HT1080 (cell line): ENCODE data around the gene TRIM71. TPM values are rescaled to one million over a fixed set of nuclear protein-coding genes. Genes with fewer than 3 reads are reported as not detected.
"Not testable (repeated sequence)": the region's sequence is repeated elsewhere in the genome, so short reads cannot be mapped to it uniquely, and the experiment has no call there.

Experiments used
- DNase-seq: peaks from one replicate; pipeline ENCODE4 v3.0.0-alpha.2; 2015; ENCODE audit warnings: low read depth
- polyA plus RNA-seq, 2 experiments: library from polyadenylated mRNA; depleted of rRNA; stranded (reverse); fragments of >200 nt; gene quantifications; 2 replicates each; pipeline ENCODE4 v1.2.3, GENCODE V29; 2015
- total RNA-seq: library from RNA; depleted of rRNA; stranded (reverse); fragments of >200 nt; shearing (Covaris generic); gene quantifications from 2 replicates; pipeline ENCODE4 v1.2.3, GENCODE V29; 2014; rRNA removed

Gene TRIM71
- total RNA-seq, result not detected in 2 replicates
- polyA plus RNA-seq (2015; cell fraction: cytosol; rRNA removed), result not detected in 2 replicates
- polyA plus RNA-seq (2015; cell fraction: nucleus; rRNA removed), result not detected in 2 replicates

DNA sequence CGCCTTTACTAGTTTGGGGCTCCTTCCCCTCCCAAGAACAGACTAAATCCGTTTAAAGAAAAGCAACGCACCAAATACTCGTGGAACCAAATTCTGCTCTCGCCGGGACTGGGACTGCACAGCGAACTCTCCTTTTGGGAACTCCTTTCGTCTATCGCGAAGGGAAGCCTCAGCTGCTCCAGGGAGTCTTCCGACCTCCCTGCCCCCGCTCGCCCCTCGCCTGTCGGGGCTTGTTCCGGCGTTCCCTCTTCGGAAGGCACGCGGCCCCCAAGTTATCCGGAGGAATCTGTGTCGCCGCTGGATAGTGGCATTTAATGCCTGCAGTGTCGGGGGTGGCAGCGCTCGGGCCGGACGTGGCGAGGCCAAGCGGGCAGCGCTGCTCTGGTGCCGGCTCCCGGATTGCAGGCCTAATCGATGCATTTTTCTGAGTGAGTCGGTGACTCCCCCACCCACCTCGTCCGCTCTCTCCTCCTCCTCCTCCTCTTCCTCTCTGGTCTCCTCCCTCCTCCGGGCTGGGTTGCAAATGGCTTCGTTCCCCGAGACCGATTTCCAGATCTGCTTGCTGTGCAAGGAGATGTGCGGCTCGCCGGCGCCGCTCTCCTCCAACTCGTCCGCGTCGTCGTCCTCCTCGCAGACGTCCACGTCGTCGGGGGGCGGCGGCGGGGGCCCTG lies at the start of gene TRIM71:
Gene TRIM71, plus strand, starts transcription at position 440 of the 671 bp plus-strand sequence. Its CDS starts 84 bp downstream, at position 524.
- DNase-seq, result no peak

DNA sequence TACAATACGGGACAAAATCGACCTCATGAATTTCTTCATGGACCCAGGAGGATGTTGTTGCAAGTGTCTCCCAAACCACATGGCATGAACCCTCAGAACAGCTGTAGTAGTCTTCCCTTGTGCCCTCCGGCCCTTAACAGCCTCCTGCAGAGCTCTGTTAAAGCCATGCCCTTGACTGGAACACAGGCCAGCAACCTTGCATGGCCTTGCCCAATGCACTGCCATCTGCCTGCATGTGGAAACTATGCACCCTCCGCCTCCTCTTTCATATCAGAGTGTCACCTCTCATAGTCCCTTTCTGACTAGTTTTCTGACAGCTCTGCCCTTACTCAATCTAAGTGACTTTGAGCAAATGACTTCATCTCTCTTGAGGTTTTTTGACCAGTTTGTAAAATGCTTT lies 39.4 kb upstream of the TRIM71 start:
- DNase-seq, result no peak

DNA sequence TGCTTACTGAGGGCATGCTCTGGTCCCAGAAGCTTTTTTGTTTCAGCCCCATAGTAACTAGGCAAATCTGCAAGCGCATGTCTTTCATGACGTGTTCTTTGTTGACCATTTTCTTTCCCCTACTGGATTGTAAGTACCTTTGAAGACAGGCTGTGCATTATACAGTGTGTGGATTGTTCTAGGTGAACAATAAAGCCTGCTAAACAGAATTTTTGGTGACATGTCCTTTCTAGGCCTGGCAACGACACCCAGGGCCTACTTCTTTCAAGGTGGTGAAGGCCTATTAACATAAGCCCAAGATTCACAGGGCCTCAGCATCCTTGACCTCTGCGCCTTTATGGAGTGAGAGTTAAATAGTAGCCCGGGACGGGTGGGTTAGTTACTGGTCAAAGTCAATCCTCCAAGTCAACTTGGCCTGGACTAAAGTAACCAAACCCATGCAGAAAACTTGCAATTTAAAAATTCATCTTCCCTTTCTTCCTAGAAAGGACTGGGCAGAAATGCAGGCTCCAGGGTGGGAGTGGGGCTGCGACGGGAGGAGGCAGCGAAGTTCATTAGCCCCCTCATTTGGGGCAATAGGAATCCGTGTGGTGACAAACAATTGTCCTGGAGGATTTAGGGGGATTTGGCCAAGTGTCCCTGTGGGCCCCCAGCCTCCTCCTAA lies 37.6 kb upstream of the TRIM71 start:
- DNase-seq, result no peak

DNA sequence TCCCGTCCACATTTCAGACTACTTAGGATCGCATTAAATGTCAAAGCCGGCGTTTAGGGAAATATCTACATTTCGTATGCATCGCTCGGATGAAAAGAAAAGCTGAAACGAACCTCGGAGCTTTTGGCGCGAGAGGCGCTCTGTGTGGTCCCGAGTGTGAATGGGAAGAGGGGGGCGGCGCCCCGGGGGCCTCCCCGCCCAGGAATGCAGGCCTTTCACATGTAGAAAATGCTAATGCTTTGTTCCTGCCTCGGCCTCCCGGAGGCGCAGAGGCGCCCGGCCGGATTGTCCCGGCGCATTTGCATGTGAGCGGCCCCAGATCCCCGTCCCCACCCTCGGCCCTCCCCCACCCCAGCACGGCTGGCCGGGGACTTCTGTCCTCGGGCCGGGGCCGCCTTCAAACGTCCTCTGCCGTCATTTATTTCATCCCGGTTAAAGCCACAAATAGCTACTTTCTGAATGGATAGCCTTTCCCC lies 37.0 kb upstream of the TRIM71 start:
- DNase-seq, result peak; percentile 10

DNA sequence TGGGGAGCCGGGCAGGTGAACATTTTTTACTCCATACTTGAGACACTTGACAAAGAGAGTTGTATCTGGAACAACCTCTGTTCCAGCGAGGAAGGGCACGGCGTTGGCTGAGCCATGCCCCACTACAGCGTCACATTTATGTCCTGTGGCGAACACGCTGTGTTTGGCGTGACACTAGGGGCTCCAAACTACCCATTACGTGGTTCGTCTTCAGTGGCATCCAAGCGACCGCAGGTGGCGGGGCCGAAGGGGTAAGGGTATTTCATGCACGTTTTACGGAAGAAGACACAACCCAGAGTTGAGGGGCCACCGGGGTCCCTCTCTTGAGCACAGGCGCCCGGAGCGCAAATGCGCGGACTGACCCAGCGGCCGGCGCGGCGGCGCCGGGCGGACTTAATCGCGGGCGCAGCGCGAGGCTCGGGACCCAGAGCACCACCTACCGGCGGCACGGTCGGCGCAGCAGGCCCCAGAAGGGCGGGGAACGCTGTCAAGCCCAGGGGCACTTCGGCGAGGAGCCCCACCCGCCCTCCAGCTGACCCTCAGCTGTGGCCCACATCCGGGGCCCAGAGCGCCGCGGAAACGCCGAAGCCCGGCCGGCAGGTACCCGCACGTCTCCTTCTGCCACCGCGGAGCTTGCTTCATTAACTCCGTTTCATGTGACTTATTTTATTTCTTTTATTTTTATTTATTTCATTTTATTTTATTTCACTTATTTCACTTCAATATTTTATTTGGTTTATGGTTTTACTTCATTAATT lies 36.4 kb upstream of the TRIM71 start:
- DNase-seq, result peak; percentile 77

DNA sequence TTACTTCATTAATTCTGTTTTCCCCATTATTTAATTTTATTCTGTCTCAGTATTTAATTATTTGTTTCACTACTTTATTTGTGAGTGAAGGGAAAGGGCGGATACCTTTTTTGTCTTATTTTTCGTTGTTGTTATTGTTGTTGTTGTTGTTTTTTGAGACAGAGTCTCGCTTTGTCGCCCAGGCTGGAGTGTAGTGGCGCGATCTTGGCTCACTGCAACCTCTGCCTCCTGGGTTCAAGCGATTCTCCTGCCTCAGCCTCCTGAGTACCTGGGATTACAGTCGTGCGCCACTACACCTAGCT lies 35.9 kb upstream of the TRIM71 start:
- DNase-seq, result not testable (repeated sequence)

DNA sequence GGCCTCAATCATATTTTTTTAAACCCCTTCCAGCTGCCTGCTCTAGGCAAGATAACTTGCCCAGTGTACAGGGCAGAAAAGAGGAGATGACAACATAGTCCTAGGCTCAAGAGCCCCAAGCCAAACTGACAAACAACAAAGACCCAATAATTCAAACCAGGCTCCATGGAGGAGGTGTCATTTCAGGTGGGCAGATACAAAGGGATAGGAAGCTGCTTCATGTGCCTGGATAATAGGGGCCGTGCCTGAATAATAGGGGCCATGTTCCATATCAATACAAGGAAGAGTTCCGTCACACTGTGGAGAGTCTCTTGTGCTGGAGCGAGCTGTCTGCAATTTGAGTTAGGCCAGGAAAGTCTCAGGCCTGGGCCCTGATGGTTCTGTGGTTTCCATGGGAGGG lies 35.4 kb upstream of the TRIM71 start:
- no peak for DNase-seq

DNA sequence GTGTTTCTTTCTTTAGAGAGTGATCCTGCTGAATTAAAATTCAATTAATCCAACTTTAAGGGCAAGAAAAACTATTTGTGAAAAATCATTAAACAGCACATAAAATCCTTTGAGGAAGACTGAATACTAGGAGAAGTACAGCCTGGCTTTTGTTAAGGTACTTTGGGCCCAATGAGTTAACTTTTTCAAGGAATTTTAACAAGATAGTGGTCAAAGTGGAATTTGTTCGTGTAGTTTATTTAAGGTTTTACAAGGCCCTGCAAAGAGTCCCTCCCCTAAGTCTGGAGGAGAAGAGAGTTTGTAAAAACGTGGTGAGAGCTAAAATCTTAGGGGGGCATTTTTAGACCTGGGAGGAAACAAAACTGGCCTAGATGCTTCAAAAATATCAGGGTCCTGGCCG lies 26.0 kb upstream of the TRIM71 start:
- no peak for DNase-seq

DNA sequence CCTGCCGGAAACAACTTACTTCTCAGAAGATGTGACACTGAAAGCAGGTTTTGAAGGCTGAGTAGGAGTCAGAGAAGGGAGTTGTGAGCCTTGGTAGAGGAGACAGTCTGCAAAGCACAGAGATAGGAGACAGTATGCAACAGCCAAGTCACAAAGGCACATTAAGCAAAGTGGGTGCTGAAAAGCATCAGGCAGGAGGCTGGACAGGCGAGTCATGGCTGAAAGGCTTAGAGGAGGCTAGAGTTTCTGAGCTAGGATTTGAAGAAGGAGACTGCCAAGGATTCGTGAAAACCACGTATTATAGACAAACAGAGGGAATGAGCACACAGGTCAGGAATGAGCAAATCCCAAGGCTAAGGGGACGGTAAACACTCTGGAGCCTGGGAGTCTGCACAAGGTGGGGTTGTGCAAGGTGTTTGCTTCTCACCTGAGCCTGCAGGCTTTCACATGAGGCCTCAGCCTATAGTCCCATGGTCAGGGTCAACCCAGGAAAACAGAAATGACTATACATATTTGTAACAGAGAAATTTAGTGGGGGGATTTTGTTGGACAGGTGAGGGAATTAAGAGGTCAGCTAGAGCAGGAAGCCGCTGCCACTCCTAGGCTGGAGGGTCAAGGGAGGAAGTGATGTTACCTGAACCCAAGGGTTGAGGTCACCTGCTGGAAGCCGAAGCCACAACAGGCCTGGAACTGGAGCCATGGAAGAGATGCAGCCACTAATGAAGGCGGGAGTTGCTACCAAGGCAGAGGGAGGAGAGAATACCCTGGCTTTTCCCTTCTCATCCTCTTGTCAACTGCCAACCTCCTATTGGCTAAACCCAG lies 23.1 kb upstream of the TRIM71 start:
- DNase-seq, result no peak

DNA sequence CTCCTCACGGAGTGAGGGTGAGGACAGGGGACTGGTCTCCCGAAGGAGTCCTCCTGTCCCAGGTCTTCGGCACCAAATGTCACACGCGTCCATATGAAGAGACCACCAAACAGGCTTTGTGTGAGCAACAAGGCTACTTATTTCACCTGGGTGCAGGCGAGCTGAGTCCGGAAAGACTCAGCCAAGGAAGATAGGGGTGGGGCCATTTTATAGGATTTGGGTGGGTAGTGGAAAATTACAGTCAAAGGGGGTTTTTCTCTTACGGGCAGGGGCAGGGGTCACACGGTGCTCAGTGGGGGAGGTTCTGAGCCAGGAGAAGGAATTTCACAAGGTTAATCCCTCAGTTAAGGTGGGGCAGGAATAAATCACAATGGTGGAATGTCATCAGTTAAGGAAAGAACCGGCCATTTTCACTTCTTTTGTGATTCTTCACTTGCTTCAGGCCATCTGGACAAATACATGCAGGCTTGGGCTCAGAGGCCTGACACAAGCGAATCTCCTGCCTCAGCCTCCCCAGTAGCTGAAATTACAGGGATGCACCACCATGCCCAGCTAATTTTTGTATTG lies 21.3 kb upstream of the TRIM71 start:
- not testable (repeated sequence) for DNase-seq

DNA sequence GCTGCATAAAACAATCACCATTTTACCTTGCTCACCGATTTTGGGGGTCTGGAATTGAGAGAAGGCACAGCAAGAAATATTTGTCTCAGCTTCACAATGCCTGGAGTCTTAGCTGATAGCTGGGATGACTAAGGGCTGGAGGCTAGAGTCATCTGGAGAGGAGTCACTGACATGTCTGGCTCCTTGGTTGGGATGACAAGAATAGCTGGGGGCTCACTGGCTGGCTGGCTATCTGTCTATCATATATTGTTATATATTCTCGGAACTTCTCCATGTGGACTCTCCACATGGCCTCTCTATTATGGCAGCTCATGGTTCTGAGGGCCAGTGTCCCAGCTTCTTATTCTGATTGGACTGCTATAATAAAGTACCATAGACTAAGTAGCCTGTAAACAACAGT lies 20.0 kb upstream of the TRIM71 start:
- DNase-seq, result no peak

DNA sequence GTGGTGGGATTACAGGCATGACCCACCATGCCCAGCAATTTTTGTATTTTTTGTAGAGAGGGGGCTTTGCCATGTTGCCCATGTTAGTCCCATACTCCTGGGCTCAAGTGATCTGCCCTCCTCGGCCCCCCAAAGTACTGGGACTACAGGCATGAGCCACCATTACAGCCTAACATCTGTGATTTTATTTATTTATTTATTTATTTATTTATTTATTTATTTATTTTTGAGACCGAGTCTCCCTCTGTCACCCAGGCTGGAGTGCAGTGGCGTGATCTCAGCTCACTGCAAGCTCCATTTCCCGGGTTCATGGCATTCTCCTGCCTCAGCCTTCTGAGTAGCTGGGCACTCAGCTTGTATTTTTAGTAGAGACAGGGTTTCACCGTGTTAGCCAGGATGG lies 16.4 kb upstream of the TRIM71 start:
- not testable (repeated sequence) for DNase-seq

DNA sequence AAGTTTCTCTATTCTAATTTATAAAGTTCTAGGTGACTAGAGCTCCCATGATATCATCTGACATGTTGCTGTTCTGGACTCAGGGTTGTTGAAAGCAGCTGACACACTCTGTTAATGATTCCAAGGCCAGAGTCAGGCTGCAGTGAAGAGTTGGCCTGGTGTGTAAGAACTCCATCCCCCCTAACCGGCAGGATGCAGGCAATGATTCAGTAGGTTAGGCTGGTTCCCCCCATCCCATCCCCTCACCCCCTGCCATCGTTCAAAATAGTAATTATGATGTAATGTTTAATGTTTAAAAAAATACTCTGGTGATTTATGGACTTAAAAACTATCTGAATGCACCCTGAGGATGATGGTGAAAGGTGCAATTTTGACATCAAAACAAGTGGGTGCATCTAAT lies 4.6 kb upstream of the TRIM71 start:
- peak; percentile 11 for DNase-seq

DNA sequence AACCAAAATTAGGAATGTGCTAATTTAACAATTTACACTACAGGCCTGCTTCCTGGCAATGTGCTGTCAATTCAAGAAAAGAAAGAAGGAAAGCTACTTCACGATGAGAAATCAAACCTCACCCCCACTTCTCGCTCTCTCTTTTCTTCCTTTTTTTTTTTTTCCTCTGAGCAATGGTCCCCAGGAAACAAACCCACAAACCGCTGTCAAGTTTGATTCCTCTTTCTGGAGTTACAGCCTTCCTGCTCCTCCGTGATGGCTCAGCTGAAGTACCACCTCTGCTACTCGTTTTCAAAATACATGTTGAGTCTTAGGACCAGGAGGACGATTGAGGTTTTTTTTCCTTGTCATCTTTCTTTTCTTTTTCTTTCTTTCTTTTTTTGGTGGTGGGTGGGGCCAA lies 3.4 kb upstream of the TRIM71 start:
- no peak for DNase-seq

DNA sequence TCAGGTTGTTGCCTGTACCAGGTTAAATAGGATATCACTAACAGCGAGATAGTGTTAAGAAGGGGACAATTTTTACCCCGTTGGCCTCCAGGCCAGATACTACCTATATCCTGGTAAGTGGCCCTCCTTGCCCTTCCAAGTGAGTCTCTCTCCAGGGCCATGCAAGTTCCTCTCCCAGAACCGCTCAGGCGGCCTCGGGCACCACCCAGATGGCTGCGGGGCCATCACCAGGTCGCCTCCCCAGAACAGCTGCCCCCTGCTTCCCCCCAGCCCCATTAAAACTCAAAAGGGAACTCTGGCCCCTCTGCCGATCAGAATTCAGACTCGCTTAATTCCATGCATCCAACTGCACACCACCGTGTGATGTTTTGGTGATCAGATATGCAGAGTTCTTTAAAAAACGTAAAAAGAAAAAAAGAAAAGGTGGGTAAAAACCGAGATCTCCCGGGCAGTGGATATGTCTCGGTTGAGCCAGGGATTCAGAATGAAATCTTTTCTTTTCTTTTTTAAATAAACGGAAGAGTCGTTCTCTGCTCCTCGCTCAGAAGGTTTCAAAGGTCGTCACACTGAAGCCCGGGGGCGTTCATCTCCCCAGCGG lies 1.9 kb upstream of the TRIM71 start:
- DNase-seq, result no peak

DNA sequence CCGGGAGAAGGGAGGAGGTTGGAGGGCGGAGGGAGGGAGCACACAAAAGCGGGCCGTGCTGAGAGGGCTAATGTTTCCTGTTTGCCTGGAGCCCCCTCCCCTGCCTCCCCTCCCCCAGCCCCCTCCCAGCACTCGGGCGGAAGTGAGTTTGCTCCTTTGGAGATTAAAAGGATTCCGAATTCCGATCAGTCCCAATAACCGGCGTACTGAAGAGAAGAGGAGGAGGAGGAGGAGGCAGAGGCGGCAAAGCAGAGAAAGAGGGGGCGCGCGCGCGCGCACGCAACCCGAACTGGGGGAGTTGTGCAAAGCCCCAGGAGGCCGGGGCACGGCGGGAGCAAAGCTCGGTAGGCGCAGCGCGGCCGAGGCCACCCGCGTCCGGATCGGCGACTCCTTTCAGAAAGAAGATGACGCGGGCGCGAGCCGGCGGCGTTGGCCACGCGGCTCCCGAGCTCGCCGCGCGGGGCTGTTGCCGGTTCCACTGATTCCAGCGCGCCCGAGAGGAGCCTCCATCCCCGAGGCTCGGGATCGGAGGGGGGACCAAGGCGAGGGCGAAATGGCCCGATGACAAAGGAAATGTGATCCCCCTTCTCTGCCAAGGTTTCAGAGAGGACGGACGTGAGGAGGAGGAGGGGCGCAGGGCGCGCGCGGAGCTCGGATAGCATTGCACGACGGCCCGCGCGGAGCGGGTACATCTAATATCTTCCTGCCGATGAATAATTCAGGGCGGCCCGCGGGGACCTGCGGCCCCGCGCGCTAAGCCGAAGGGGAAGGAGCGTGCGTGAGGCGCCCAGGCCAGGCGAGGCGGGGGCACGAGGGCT lies 1.1 kb upstream of the TRIM71 start:
- DNase-seq, result no peak

DNA sequence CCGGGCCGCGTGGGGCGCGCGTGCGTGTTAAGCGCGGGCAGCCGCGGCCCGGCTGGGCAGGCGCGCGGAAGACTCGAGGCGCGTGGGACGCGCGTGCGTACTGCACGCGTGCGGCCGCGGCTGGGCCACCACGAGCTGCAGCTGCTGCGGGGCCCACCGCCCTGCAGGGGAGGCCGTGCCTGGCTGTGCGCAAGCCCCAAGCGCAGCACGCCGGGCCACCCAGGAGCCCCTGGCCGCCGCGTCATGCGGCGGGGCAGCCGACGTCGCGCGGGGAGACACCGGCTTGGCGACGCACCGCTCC lies 590 bp upstream of the TRIM71 start:
- no peak for DNase-seq

DNA sequence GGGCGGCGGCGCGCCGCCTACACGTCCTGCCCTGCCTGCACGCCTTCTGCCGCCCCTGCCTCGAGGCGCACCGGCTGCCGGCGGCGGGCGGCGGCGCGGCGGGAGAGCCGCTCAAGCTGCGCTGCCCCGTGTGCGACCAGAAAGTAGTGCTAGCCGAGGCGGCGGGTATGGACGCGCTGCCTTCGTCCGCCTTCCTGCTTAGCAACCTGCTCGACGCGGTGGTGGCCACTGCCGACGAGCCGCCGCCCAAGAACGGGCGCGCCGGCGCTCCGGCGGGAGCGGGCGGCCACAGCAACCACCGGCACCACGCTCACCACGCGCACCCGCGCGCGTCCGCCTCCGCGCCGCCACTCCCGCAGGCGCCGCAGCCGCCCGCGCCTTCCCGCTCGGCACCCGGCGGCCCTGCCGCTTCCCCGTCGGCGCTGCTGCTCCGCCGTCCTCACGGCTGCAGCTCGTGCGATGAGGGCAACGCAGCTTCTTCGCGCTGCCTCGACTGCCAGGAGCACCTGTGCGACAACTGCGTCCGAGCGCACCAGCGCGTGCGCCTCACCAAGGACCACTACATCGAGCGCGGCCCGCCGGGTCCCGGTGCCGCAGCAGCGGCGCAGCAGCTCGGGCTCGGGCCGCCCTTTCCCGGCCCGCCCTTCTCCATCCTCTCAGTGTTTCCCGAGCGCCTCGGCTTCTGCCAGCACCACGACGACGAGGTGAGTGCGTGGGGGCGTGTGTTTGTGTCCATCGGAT lies 602 bp downstream of the TRIM71 start:
- no peak for DNase-seq

DNA sequence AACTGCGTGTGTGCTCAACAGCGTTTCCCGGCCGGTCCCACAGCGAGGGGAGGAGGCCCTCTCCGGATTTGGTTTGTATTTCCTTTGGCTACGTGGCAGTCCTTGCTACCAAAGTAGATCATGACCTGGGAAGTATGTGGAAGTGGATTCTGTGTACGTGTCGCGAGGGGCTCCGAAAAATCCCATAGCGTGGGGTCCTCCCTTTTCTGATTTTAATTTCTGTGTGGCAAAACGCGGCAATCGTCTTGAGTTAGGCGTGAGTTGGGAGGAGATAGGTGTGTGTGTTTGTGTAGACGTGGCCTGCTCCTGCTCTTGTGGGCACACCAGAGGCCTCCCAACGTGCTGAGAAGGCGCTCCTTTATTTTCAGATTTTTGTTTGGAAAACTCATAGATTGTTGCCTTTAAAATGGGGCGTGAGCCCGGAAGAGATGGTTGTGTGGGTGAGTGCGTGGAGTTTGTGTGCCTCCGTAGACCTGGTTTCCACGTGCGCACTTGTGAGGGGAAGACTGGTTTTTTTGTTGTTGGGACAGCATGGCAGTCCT lies 1.2 kb downstream of the TRIM71 start:
- DNase-seq, result no peak
